Stromal cell of bone marrow (primary cell): ENCODE results near the gene SELENOI.
"Not testable (repeated sequence)": the region's sequence is repeated elsewhere in the genome, so short reads cannot be mapped to it uniquely, and the experiment has no call there.

Experiments used
- DNase-seq: peaks from one replicate; pipeline ENCODE4 v3.0.0-alpha.2; 2012; ENCODE audit warnings: low read depth

Gene SELENOI

GRCh38 chr2:26359886-26360473, 14.0 kb downstream of the SELENOI start:
- DNase-seq: no peak

- DNase-seq: peak; percentile 61
Observed at GRCh38 chr2:26363323-26363722, 17.4 kb downstream of the SELENOI start.

GRCh38 chr2:26363958-26364357, 18.0 kb downstream of the SELENOI start:
- no peak for DNase-seq

- DNase-seq: no peak
Observed at GRCh38 chr2:26364669-26365068, 18.7 kb downstream of the SELENOI start.

DNA sequence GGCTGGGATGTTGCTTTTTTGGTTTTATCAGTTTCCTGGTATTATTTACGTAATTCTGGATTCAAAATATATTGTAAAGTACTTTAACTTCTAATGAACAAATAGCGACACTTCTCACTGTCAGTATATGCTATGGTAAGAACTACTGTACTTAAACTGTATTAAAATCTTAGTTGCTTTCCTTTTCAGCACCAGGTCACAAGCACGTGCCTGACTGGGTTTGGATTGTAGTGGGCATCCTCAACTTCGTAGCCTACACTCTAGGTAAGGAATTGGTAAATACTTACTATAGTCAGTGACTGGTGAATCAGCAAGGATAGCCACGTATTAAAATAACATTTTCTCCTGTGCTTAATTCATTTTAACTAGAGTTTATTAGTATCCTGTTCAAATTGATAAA, 21.0 kb downstream of the SELENOI start:
- no peak for DNase-seq

- not testable (repeated sequence) for DNase-seq
Observed at GRCh38 chr2:26369664-26370063, 23.7 kb downstream of the SELENOI start.

- DNase-seq: not testable (repeated sequence)
Observed at GRCh38 chr2:26370909-26371308, 25.0 kb downstream of the SELENOI start.

- DNase-seq: no peak
Observed at GRCh38 chr2:26376799-26377198, 30.9 kb downstream of the SELENOI start.

DNA sequence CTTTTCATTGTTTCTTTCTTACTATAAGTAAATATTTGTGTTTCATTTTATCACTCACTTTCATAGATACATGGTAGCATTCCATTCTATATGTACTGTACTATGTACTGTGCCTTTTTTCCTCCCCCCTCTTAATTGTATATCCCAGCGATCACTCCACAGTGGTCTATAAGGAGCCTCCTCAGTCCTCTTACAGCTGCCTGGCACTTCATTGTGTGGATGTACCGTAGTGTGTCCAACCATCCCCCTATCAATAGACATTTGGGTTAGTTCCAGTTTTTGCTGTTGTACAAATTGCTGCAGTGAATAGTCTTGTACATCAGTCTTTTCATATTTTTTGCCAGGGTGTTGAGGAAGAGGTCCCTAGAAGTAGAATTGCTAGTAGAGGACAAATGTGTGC, 34.3 kb downstream of the SELENOI start:
- DNase-seq: no peak

- DNase-seq: no peak
Observed at GRCh38 chr2:26382564-26382963, 36.6 kb downstream of the SELENOI start.

DNA sequence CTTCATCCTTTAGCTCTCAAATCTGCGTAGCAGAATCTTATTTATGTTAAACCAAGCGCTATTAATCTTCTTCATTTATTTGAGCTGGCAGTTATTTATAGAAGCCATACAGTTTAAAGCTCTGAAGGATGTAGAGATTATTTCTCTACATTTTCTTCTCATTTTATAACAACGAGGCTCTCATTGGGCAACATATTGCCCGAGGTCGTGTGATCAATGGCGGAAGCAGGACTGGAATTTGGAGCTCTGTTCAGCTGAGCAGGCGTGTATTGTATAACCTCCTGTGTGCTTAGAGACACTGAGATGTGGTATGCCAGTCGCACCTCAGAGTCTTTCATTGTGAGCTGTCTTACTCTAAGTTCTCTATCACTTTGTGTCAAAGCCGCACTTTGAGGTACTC, 38.2 kb downstream of the SELENOI start:
- DNase-seq: no peak

DNA sequence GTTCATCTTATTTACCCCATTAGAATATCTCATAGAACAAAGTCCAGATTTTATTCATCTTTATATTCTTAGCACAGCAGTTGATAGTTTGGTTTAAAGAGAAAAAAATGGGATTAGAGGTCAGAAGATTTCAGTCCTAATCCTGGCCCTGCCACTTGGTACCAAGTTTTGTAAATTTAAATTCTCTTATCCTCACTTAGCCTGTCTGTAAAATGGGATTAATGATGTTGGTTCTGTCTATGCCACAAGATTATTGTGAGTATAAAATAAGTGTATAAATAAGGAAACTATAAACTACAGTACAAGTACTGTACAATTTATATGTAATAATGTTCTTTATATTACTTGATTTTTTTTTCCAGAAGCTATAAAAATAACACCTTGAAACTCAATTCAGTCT, 38.7 kb downstream of the SELENOI start:
- DNase-seq: no peak

- no peak for DNase-seq
Observed at GRCh38 chr2:26387189-26387588, 41.2 kb downstream of the SELENOI start.

DNA sequence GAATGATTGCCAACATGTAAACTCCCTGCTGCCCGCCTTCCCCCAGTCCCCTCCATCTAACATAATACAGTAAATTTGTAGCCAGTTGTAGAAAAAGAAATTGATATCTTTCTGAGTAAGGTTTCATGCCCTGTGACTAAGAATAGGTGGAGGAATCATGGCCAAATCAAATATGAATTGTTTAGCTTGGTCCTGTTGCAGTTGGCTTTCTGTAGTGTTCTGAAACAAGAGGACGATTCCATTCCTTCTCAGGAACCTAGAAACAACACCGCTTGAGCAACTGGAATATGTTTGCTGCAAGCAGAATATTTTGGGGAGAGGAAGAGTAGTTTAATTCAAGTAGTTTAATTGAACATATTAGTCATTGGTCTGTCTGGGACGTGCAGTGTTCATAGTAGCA, 48.8 kb downstream of the SELENOI start:
- peak; percentile 50 for DNase-seq

DNA sequence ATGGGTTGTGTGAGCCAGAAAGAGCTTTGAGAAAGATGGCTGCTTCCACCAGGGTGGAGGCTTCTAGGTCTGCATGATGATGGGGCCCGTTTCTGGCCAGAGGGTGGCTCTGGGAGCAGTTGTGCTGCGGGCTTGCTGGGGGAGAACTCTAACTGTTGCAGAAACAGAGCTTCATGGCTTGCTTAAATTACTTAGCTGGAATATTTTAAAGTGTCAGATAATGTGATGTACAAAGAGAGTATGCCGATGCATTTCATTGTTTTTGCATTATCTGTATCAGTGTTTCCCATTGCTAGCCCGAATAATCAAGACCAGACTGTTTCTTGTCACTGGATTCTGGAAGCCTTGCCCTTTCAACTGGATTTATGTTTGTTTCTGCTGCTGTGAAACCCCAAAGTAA, 49.5 kb downstream of the SELENOI start:
- DNase-seq: no peak

GRCh38 chr2:26396734-26397298, 50.9 kb downstream of the SELENOI start:
- no peak for DNase-seq

- DNase-seq: no peak
Observed at GRCh38 chr2:26399771-26400376, 53.9 kb downstream of the SELENOI start.

DNA sequence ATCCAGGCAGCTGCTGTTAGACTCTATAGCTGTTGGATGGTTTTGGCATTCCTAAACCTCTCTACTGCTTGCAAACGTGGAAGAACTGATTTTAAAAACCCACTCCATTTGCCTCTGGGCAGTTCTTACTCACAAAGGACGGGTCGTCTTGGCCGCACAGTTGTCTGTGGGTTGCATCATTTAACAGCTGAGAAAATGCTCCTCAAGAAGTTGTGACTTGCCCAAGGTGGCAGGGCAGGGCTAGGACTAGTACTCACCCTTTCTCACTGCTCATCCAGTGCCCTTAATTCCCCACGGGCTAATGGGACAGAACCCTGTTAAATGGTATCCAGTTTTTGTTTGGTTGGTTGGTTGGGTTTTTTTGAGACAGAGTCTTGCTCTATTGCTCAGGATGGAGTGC, 54.8 kb downstream of the SELENOI start:
- no peak for DNase-seq

GRCh38 chr2:26401739-26402541, 56.0 kb downstream of the SELENOI start, which contains the start of gene DRC1:
Gene DRC1, plus strand, starts transcription at chr2:26401920. Its CDS starts 70 bp downstream, at chr2:26401990.
- DNase-seq: peak; percentile 62

DNA sequence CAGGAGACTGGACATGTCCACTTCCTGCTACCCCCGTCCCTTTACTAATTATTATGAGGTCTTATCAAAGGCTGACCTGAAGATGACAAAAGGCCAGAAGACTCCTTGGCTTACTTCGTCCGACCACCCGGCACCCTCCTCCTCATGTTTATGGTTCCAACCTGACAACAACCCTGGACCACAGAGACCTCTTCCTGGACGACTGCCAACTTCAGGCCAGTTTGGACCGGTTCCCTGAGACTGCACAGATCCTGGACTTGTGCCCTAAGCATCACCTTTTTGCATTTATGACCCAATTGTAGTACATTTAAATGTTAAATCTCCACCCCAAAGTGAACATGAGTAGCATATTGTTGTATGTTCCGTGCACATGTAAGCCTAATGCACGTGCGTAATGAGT, 61.6 kb downstream of the SELENOI start:
- DNase-seq: no peak

DNA sequence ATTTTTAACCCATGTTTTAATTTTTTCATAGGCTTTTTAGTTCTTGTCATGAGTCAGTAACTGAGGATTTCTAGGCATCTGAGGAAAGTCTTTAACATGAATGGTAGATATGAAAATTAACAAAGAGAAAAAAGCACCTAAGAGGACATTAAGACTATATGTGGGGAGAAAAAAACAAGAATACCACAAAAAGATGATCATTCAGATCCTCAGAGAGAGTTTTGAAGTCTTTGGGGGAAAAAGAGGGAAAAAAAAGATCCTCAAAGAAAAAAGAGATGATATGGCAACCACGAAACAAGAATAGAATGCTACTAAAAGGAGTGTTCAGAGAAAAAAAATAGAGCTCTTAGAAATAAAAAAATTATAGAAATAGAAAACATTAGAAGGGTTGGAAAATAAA, 63.8 kb downstream of the SELENOI start:
- no peak for DNase-seq

DNA sequence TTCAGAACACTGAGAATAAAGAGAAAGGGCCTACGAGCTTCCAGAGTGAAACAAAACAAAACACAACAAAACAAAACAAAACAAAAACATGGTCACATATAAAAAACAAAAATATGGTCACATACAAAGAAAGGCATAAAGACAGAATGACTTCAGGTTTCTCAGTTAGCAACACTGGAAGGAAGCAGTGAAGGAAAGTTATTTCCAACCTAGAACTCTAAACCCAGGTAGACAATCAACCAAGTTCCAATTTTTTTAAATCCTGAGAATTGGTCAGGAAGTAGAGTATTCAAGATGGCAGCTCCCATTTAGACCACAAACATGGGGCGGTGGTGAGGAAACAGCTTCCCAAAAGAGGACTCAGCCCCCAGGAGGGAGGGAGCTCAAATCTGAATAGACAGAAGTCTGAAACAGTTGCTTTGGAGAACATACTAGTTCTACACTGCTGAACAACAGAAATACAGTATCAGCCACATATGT, 64.9 kb downstream of the SELENOI start:
- no peak for DNase-seq

- DNase-seq: no peak
Observed at GRCh38 chr2:26411419-26411818, 65.5 kb downstream of the SELENOI start.
